Psoas muscle (tissue), 8 donors: Measurements from ENCODE around the gene SMCP. TPM values are rescaled to one million over a fixed set of nuclear protein-coding genes. Genes with fewer than 3 reads are reported as not detected.

Experiments
- ATAC-seq, 4 donors: fragments of 200-7000 bp; cut with Tn5 transposase; one replicate each; pipeline ENCODE4 v1.9.1; 2020; ENCODE audit warnings: moderate library complexity in 3 of 4, mild to moderate bottlenecking in 2 of 4
- DNase-seq, 2 donors: peaks; one replicate each; pipeline ENCODE4 v3.0.0-alpha.2; 2020
- H3K27ac ChIP-seq: fragments of 200-600 bp; one replicate; pipeline ENCODE4 v1.8.0; 2022
- H3K27me3 ChIP-seq, 3 donors: fragments of 200-600 bp in 1 of 3; one replicate each; pipeline versions ENCODE4 v1.6.1 to v1.8.0; 2013 to 2022; ENCODE audit warnings: low read length in 2 of 3, mild to moderate bottlenecking in 2 of 3, moderate library complexity in 1 of 3; ENCODE audit not compliant: insufficient read depth in 3 of 3
- H3K36me3 ChIP-seq, 2 donors: fragments of 200-600 bp in 1 of 2; one replicate each; pipeline versions ENCODE4 v1.6.1 to v1.8.0; 2013 to 2022; ENCODE audit warnings: low read depth in 1 of 2, mild to moderate bottlenecking in 1 of 2, moderate library complexity in 1 of 2; ENCODE audit not compliant: insufficient read depth in 1 of 2
- H3K4me1 ChIP-seq: fragments of 200-600 bp; one replicate; pipeline ENCODE4 v1.8.0; 2022
- H3K4me3 ChIP-seq: fragments of 200-600 bp; one replicate; pipeline ENCODE4 v1.8.0; 2022; ENCODE audit warnings: mild to moderate bottlenecking
- H3K9me3 ChIP-seq: fragments of 200-600 bp; one replicate; pipeline ENCODE4 v1.8.0; 2022
- WGBS, 3 donors: extraction: QIAGEN DNeasy Blood & Tissue Kit; methylation state at CpG; one replicate each; pipeline versions ENCODE4 v1.1.6 to v1.1.7; 2013; 5-methylcytosine and 5-hydroxymethylcytosine counted together
- intact Hi-C, 2 donors: fragments of 100-400 bp; cut with DNase I; formaldehyde crosslinking; loops; one replicate each; pipeline versions ENCODE4 v1.11.0 to v1.14.2; 2022
- polyA plus RNA-seq, 3 donors: library from polyadenylated mRNA; stranded (reverse); fragments of 200-250 nt; gene quantifications; one replicate each; pipeline ENCODE4 v1.2.3, GENCODE V29; 2013
- total RNA-seq, 4 donors: library from RNA; stranded (reverse); fragmentation: NEBNext Ultra II Directional in 2 of 4; extraction: Animal tissue kit (Norgen Biotek cat#: 25700) in 2 of 4; gene quantifications; one replicate each; pipeline versions ENCODE4 v1.2.1 to v1.2.4, GENCODE V29; 2021 to 2023
- TF ChIP-seq, protein P1 (sequence below): fragments of 200-600 bp; IDR thresholded peaks from one replicate; pipeline ENCODE4 v1.8.0; 2022; ENCODE audit warnings: antibody characterized with exemption
- donor health status: healthy with polysubstance abuse.
- donor health status: DM: no; HTN: no; CAD: no; lungs with moderate emphysema.
- donor health status: Bipolar disorder and iron deficiency.
- donor health status: healthy.
- donor health status: DM: yes; HTN: yes; CAD: no.
- donor health status: DM: no; HTN: no; CAD: no.
- donor health status: DM: no; HTN: no; CAD: no.
- donor health status: DM: yes; HTN: yes; CAD: no.

SMCP gene
- total and polyA plus RNA-seq, 7 donors, result not detected

- intact Hi-C loops, result no loop called here
- WGBS, 3 donors, result 68 to 80% (median 79%) methylated on average over 1 of the region's 1 CpG
Measured at GRCh38 chr1:152876827-152877226, 1.3 kb upstream of the SMCP start.

GRCh38 chr1:152879559-152880198 lies 1.6 kb downstream of the SMCP start:
- TF ChIP-seq, protein P1, sequence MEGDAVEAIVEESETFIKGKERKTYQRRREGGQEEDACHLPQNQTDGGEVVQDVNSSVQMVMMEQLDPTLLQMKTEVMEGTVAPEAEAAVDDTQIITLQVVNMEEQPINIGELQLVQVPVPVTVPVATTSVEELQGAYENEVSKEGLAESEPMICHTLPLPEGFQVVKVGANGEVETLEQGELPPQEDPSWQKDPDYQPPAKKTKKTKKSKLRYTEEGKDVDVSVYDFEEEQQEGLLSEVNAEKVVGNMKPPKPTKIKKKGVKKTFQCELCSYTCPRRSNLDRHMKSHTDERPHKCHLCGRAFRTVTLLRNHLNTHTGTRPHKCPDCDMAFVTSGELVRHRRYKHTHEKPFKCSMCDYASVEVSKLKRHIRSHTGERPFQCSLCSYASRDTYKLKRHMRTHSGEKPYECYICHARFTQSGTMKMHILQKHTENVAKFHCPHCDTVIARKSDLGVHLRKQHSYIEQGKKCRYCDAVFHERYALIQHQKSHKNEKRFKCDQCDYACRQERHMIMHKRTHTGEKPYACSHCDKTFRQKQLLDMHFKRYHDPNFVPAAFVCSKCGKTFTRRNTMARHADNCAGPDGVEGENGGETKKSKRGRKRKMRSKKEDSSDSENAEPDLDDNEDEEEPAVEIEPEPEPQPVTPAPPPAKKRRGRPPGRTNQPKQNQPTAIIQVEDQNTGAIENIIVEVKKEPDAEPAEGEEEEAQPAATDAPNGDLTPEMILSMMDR, result no peak
- intact Hi-C loops, result no loop called here
- Histone ChIP-seq H3K27ac (no peak overlapping the region), H3K36me3 (no peaks in the 10 kb centered on the region), H3K9me3 (no peaks in the 10 kb centered on the region), H3K4me3 (no peak overlapping the region), H3K27me3 (no peaks in the 10 kb centered on the region), H3K4me1 (no peaks in the 10 kb centered on the region)
- ATAC-seq, result no peak
- DNase-seq, result no peak

More at GRCh38 chr1:152876827-152877226, 1.3 kb upstream of the SMCP start:
- H3K27me3 ChIP-seq, result no peaks in the 10 kb centered on the region
- no peaks in the 10 kb centered on the region for H3K36me3 ChIP-seq
- H3K4me1 ChIP-seq, result no peaks in the 10 kb centered on the region
- no peaks in the 10 kb centered on the region for H3K9me3 ChIP-seq
- ATAC-seq (no peak), DNase-seq (no peak)
- H3K27ac ChIP-seq, result no peak overlapping the region
- no peak overlapping the region for H3K4me3 ChIP-seq
- TF ChIP-seq, protein P1, result no peak

DNA sequence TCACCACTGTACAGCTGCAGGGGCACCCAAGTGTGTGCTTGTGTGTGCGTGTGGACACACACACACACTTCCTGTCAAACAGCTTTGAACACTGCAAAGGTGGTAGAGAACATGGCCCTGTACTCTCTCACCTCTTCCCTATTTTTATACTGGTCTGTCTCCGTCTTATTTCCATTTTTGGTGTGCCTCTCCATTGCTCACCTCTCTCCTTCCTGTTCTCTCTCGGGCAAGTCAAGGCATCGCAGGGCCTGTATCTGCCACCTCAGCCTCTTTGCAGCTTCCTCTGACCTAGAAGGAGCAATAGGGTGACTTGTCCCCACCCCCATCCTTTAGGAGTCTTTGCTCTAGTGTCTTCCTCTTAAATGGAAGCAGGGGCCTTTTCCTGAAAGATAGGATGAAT lies 2.2 kb downstream of the SMCP start:
- Histone ChIP-seq H3K27ac (no peak overlapping the region), H3K4me1 (no peaks in the 10 kb centered on the region), H3K36me3 (no peaks in the 10 kb centered on the region), H3K4me3 (no peak overlapping the region), H3K9me3 (no peaks in the 10 kb centered on the region), H3K27me3 (no peaks in the 10 kb centered on the region)
- intact Hi-C loops, result no loop called here
- no peak for ATAC-seq
- WGBS, 3 donors, result 80 to 82% (median 82%) methylated on average over 4 of the region's 4 CpGs
- TF ChIP-seq, protein P1, result no peak
- no peak for DNase-seq

- H3K36me3 ChIP-seq, result no peaks in the 10 kb centered on the region
- no peak for ATAC-seq
- intact Hi-C loops, result no loop called here
- TF ChIP-seq, protein P1, result no peak
- no peaks in the 10 kb centered on the region for H3K9me3 ChIP-seq
- H3K4me1 ChIP-seq, result no peaks in the 10 kb centered on the region
- no peak overlapping the region for H3K4me3 ChIP-seq
- DNase-seq, result no peak
- no peaks in the 10 kb centered on the region for H3K27me3 ChIP-seq
- no peak overlapping the region for H3K27ac ChIP-seq
- 73 to 89% (median 81%) methylated on average over 5 of the region's 5 CpGs for WGBS, 3 donors
Measured at GRCh38 chr1:152880907-152881306, 2.8 kb downstream of the SMCP start.

DNA sequence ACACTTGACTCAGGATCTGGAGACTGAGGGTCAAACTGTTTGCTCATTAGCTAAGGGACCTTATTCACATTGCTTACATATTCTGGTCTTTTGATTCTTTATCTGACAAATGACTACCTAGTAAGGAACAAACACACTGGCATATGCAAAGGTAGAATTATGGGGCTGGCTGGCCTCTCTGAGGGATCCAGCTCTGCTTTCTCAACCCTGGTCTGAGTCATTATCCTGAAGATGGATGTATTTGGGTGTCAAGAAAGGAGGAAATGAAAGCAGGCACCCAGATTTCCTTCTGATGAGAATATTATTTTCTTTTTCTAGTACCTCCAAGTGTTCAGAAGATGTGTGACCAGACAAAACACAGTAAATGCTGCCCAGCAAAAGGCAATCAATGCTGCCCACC lies 6.0 kb downstream of the SMCP start:
- H3K36me3 ChIP-seq, result no peaks in the 10 kb centered on the region
- DNase-seq, result no peak

More for the DNA sequence above, 6.0 kb downstream of the SMCP start:
- TF ChIP-seq, protein P1, result no peak
- no peak overlapping the region for H3K27ac ChIP-seq
- ATAC-seq, result no peak
- no peaks in the 10 kb centered on the region for H3K27me3 ChIP-seq
- no peaks in the 10 kb centered on the region for H3K4me1 ChIP-seq
- intact Hi-C loops, result no loop called here
- no peak overlapping the region for H3K4me3 ChIP-seq
- H3K9me3 ChIP-seq, result no peaks in the 10 kb centered on the region
